Measurements from ENCODE around the gene MGRN1.
A peak's percentile ranks its signal among the peaks of the same experiment; 100 is the strongest.

MGRN1 gene

DNA sequence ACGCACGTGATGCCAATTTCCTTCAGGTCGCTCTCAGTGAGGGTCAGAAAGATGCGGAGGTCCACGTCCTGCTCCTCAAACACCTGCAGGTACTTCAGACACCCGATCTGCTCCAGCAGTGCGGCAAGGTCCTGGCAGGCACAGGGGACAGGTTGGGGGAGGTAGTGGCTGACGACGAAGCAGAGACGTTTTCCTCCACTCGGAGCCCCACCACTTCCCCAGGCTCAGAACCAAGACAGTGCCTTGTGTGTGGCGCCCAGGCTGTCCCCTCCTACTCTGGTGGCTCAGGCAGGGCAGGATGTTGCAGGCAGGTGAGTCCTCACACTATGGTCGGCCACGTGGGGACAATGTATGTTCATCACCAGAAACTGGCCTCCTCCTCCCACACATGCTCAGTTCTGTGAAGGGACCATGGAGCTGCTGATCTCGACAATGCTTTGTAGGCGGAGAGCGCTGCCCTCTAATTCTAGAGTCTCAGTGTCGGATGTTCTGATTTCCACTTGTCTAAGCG is 74.5 kb downstream of the MGRN1 start:
- no peak for DNase-seq (ENCODE audit: low spot score)

DNA sequence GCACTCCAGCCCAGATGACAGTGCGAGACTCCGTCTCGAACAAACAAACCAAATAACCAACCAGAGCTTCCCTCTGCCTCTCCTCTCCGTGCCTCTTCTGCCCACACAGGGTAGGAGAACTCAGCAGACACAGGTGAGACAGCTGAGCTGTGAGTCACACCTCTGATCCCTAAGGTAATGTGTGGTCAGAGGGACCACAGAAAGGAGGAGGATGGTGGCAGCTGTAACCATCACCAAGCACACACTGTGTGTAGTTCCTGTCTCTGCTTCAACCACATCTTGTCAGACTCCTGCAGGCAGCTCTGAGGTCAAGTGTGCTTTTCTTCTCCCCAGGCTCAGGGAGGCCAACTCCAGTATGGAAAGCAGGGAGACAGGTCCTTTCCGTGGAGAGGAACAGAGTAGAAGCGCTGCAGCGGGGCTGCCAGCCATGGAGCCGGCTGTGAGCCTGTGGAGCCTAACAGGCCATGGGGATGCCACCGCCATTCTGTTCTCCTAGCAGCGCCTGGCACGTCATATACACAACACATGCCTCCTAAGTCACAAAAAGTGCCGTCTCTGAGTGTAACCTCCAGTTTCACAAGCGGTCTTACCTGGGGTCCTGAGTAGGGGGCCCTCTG is 75.9 kb downstream of the MGRN1 start:
- no peak for DNase-seq (ENCODE audit: low spot score)

DNA sequence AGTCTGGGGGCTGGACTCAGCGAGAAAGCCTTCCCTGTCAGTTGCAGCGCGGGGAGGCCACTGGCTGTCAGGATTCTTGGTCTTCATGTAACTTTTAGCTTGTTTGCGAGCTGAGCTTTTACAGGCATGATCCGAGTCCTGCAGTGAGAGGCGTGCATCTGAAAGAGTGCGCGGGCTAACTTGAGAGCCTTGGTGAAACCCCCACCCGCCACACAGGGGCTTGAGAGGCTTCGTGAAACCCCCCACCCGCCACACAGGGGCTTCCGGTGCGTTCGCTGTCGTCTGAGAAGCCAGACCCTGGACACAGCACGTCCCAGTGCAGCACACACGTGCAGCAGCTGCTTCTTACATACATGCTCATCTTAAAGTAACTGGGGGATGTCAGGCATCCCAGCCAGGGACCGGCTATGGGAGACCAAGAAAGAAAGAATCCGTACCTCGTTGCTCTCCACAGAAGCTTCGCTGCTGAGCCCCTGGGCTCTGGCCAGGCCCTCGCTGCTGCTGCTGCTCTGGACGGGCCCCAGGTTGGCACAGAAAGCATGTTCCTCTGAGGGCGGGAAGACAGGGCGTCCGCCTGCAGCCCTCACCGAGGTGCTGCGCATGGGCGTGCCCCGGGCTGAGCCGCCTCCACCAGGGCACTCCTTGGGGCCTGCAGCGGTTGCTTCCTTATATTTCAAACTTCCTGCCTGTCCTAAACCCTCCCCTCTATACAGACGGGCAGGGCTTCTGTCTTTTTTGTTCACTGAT is 76.5 kb downstream of the MGRN1 start:
- DNase-seq (ENCODE audit: low spot score): no peak

DNA sequence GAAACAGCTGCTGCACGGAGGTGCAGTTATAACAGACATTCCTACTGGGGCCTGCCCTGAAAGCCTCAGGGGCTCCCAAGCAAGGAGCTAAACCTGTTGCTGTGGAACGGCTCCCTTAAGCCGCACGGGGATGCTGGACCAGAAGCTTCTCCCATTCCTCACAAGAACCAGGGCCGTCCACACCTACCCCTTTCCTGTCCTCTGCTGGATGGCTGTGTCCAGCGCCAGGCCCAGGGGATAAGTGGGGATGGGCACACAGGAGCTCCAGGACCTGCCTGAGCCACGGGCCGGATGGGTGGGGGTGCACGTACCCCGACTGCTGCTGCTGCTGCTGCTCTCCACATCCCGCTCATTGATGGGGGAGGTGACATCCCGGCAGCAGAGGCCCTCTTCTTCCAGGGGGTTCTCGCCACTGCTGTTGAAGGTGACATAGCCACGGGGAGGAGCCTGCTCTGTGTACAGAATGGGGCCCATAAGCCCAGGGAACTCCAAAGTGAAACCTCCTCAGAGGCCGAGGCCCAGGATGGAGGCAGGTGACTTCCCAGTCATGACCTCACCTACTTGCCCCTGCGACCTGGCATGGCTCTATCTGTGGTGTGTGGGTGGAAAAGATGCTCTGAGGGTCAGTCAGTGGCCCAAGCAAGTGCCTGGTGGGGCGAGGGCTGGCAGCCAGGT is 77.3 kb downstream of the MGRN1 start:
- no peak for DNase-seq (ENCODE audit: low spot score)

DNA sequence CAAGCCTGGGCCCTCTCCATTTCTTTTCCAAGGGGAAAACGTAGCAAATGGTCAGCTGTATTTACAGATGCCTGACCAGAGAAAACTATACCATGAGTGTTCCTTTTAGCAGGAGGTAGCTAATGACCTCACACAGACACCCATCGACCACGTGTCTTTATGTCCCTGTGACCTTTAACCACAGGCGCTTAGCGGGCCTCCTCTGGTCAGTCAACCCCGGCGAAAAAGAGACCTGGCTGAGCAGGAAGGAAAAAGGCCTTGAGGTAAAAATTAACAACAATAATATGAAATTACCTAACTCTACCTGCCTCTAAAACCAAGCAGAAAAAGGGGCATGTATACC is 77.8 kb downstream of the MGRN1 start:
- DNase-seq (ENCODE audit: low spot score): no peak

DNA sequence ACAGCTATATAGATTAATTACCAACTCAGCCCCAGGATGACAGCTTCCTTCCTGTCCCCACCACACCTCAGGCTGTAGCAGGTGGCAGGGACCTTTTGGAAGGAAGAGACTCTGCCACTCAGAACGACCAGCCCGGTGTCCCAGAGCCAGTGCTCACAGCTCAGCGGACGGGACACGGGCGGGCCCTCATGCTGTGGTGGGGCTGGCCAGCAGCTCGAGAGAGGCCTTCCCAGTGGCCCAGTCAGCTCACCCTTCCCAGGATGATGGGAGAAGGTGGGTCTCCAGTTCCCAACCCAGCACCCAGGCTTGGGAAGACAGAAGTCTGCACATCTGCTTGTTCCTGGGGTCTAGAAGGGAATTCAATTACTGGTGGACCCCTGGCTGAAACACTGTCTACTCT is 79.3 kb downstream of the MGRN1 start:
- no peak for DNase-seq (ENCODE audit: low spot score)

DNA sequence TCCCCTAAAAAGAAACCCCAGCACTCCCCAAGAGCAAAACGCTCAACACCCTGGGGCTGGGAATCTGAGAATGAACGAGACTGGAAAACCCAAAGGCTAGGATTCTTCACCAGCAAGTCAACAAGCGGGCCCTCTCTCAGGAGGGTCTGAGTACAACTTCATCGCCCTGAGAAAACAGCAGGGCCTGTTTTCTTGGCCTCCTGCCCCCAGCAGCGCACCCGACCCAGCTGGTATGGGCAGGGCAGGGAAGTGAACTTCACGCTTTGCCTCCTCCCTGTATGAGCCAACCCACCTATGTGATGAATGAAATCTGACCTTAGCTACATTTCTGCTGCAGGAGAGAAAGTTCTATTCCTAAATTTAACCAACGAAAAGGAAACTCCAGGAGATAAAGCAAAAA is 79.9 kb downstream of the MGRN1 start:
- DNase-seq (ENCODE audit: low spot score): no peak

DNA sequence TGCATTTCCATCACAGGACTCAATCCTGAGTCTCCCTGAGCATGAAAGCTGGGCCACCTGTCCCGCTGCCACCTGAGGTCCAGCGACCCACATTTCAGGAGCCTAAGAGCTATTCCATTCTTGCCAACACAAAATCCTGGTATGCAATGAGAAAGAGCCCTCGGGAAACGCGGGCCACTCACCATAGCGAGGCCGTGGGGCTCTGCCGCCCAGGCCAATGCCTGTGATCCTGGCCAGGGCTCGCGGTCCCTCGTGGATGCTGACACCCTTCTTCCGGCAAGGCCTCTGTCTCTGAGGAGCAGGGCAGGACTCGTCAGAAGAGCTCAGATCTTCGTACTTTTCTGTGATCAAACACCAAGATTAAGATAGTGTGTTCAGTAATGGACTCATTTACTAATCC is 80.3 kb downstream of the MGRN1 start:
- DNase-seq (ENCODE audit: low spot score): no peak

DNA sequence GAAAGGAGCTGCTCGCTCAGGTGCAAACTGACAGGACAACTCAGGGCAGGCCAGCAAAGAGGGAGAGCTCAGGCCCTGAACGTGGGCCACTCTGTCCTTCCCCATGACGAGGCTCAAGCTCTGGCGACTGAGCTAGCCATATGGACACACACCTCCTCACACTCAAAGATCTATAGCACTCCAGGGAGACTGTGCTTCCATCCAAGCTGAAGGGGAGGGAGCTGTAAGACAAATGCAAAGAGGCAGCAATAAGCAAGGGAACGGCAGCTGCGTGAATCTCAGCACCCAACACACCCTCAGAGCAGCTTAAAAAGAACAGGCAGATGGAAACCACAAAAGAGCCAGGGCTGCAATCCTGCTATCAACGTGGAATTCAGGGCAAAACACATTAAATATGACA is 82.2 kb downstream of the MGRN1 start:
- DNase-seq (ENCODE audit: low spot score): no peak

DNA sequence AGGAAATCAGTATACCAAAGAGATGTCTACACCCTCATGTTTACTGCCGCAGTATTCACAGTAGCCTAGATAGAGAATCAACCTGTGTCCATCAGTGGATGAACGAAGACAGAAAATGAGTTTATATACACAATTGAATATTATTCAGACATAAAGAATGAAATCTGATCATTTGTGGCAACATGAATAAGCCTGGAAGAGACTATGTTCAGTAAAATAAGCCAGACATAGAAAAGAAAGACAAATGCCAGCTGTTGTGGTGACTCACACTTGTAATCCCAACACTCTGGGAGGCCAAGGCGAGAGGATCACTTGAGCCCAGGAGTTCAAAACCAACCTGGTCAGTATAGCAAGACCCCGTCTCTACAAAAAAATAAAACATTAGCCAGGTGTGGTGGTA is 84.9 kb downstream of the MGRN1 start:
- no peak for DNase-seq (ENCODE audit: low spot score)

DNA sequence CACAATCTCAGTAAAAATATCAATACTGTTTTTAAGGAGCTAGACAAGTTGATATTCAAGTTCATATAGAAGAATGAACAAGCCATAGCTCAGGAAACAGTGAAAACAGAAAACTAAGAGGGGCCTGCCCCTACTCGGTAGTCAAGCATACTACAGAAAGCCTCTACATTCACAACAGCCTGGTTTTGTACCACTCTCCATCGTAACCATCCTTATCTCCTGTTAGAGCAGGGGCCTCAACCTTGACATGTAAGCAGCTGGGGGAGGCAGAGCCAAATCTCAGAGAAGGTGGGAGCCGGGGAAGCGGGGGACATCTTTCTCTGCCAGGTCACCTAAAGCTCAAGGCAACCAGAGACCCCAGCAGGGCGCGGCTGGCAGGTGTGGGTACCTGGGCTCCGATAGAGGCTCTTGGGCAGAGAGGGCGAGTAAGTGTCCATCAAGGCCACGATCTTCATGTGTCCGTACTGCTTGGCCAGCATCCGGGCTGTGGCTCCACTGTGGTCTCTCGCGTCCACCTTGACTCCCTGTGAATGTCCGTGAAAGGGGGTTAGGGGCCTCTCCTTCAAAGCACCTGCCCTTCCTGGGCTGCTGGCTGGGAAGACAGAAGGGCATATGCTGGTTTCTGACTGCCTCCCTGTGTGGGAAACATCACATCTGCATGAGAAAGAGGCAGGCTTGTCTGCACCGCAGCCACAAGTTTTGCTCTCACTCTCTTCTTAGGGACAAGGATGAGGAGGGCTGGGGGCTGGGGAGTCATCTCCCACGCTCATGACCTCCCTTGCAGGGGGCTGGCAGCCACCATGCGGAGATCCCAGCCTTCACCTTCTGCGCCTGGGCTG is 89.3 kb downstream of the MGRN1 start:
- no peak for DNase-seq (ENCODE audit: low spot score)

DNA sequence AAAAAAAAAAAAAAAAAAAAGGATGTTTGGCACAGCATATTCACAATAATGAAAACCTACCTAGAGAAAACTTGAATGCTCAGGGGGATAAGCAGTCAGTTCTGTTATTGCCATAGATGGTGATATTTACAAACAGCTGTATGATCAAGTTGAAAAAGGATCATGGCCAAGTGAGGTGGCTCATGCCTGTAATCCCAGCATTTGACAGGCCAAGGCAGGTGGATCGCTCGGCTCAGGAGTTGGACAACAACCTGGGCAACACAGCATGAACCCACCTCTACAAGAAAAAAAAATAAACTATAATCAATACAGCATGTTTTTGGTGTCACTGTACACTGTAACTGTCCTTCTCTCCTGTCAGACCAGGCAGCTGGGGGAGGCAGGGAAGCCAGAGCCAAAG is 90.4 kb downstream of the MGRN1 start:
- no peak for DNase-seq (ENCODE audit: low spot score)

DNA sequence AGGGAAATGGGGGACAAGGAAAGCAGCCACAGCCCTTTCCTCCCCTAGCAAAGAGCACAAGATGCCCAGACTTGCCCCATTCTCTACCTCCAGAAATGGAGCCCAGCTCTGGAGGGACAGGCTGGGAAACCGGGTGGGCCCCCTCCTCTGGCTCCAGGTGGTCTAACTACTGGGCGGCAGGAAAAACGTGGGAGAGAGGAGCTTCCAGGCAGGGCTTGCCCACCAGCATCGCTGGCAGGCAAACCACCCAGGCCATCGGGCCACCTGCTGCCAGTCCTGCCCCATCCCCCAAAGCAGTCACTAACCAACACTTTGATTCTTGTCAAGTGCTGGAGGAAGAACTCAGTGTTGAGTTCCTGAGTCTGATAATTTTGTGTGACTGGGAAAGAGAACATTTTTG is 93.8 kb downstream of the MGRN1 start:
- DNase-seq (ENCODE audit: low spot score): no peak

DNA sequence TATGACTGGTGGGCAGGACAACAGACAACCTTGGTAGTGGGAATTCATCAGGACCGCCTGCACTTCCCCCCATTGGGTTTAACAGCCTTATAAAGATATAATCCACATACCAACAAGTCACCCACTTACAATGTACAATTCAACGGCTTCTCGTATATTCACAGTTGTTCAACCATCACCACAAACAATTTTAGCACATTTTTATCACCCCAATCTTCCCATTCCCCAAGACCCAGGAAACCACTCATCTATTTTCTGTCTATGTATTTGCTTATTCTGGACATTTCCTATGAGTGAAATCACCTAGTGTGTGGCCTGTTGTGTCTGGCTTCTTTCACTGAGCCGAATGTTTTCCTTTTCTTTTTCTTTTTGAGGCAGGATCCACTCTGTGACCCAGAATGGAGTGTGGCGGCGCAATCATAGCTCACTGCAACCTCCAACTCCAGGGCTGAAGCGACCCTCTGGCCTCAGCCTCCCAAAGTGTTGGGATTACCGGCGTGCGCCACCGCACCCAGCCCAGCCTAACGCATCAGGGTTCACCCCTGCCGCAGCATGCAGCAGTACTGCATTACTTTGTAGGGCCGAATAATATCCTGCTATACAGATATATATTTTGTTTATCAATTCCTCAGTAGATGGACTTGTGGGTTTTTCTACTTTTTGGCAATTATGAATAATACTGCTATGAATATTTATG is 98.6 kb downstream of the MGRN1 start:
- DNase-seq (ENCODE audit: low spot score): no peak

DNA sequence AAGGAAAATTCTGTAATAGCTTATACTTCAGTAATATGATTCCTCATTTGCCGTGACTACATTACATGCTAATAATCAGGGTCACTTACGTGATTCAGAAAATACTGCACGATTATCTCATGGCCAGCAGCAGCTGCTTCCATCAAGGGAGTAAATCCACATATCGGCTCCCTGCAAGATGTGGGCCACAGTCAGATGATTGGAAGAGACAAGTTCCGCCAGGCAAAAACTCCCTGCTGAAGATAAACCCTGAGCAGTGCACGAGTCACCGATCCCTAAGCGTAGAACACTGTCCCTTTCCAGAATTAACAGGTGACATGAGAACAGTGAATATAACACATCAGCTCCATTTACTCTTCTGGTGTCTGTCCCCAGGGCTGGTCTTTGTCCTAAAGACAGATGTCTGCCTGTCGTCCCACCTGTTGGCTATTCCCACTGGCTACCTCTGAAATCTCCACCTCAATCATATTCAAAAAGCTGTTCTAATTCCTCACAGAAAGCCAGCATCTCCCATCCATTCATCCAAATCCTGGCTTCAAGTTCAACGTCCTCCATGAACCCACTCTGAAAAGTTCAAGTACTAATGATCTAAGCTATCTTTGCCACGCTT is 100.1 kb downstream of the MGRN1 start:
- no peak for DNase-seq (ENCODE audit: low spot score)

DNA sequence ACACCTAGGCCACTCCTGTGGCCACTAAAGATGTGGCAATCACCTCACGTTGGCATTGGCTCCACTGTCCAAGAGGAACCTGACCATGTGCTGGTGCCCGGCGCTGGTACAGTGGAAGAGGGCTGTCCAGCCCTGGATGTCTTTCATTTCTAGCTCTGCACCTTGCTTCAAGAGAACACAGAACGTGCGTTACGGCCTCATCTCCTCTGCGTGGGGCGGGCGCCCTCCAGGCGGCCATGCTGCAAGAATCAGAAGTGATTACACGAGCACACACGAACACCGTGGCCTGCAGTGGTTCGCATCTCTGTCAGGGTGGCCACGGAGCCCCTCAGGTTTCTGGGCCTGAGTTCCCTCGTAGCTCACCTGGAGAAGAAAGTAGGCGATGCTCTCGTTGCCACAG is 102.0 kb downstream of the MGRN1 start:
- no peak for DNase-seq (ENCODE audit: low spot score)

DNA sequence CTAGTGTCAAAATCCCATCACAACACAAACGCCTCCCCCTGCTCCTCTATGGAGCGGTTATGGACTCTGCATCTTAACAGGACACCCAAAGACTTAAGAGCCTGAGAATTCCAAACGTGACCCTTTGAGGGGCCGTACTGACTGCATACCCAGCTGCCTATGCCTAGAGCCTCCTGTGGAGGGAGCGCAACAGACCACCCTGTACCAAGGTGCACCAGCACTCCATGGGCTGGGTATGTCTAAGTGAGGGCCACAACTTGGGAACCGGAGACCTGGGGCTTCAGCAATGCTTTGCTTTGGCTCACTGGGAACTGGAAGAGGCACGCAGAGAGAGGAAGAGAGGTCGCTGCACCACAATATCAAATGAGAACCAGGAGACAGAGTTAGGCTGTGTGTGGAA is 104.0 kb downstream of the MGRN1 start:
- no peak for DNase-seq (ENCODE audit: low spot score)

DNA sequence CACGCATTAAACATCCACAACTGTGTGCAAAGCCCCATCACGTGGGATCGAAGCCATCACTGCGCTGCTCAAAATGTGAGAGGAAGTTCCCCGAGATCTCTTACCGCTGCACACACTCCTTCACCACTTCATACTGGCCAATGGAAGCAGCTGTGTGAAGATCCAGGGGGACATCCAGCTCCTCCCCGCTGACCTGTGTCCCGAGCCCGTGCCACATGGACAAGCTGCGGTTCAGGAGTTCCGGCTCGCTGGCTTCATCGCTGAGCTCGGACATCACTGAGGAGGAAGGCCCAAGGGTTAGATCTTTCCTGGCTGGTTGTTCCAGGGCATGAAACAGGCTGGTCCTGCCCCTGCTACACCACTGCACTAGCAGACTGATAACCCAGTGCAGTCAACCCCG is 105.2 kb downstream of the MGRN1 start:
- DNase-seq (ENCODE audit: low spot score): no peak

DNA sequence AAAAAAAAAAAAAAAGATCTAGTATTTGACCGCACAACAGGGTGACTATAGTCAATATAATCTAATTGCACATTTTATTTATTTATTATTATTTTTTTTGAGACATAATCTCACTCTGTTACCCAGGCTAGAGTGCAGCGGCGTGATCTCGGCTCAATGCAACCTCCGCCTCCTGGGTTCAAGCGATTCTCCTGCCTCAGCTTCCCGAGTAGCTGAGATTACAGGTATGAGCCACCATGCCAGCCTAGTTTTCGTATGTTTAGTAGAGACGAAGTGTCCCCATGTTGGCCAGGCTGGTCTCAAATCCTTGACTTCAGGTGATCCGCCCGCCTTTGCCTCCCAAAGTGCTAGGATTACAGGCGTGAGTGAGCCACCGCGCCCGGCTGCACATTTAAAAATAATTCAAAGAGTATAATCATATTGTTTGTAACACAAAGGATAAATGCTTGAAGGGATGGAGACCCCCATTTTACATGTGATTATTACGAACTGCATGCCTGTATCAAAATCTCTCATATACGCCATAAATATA is 108.7 kb downstream of the MGRN1 start:
- DNase-seq (ENCODE audit: low spot score): no peak

DNA sequence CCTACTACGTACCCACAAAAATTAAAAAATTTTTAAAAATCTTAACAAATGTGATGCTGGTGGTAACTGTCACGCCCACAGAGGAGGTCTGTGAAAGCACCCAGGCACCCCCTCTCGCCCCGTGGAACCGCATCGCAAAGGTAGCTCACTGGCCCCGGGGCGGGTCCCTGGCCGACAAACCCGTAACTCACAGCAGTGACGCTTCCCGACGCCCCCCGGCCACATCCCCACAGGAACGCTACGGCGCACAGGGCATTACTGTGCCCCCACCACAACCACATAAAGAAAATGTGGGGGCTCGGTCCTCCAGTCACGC is 109.1 kb downstream of the MGRN1 start:
- no peak for DNase-seq (ENCODE audit: low spot score)

DNA sequence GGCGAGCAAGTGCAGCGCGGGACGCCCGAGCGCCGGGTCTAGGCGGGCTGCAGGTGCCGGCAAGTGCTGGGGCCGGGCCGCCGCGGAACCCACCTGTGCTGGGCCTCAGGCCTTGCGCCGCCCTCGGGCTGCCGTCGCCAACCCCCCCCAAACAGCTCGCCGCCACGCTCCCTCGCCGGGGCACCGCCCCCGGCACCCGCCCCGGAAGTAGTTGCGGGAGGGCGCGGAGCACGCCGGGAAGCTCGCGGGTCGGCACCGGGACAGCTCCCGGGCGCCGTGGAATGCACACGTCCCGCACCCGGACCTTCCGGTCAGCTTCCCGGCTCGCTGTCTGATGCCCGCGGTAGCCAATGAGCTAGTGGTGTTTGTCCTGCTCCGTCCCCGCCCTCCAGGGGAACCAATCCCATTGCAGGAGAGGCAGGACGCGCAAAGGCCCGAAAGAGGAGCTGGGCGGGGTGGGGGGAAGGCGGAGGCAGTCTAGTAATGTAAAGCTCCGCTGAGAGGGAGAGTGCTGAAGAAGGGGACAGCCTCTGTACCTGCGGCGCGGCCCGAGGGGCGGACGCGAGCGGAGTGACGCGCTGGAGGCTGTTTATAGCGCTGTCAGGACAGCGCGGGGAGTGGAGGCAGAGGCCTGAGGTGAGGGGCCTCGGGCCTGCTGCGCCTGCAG is 109.6 kb downstream of the MGRN1 start, which contains the start of the genes ANKS3 and DNAAF8:
TSS of gene ANKS3 (minus strand) at position 209 of the 667 bp plus-strand sequence. CDS start 4,122 bp downstream, outside the sequence.
TSS of gene DNAAF8 (plus strand) at position 475 of the 667 bp plus-strand sequence. CDS start 1,978 bp downstream, outside the sequence.
- DNase-seq (ENCODE audit: low spot score): peak; percentile 82
